GM12872 (cell line): ENCODE measurements around the gene SESTD1.

Experiments used
- TF ChIP-seq, protein P1 (sequence below): IDR thresholded peaks from 3 replicates; pipeline ENCODE4 v1.5.1; 2011; ENCODE audit warnings: low read depth, mild to moderate bottlenecking, low read length, moderate library complexity; ENCODE audit not compliant: insufficient read depth

The SESTD1 gene

DNA sequence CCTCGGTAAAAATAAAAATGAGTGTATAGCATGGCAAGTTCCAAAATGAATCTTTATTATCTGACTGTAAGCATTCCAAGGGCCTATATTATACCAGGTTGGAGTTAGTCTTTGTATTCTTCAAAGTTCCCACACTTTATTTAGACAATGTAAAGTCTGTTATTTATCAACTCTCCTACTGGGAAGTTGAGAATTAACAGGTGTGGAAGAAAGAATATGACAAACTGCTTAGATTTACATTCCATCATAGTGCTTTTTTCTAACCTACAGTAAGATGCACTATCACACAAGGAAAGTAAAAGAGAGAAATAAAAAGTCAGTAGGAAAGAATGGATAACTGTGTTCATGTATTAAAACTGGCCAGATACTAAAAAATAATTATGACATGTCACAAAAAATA, 93.3 kb downstream of the SESTD1 start:
- TF ChIP-seq, protein P1, sequence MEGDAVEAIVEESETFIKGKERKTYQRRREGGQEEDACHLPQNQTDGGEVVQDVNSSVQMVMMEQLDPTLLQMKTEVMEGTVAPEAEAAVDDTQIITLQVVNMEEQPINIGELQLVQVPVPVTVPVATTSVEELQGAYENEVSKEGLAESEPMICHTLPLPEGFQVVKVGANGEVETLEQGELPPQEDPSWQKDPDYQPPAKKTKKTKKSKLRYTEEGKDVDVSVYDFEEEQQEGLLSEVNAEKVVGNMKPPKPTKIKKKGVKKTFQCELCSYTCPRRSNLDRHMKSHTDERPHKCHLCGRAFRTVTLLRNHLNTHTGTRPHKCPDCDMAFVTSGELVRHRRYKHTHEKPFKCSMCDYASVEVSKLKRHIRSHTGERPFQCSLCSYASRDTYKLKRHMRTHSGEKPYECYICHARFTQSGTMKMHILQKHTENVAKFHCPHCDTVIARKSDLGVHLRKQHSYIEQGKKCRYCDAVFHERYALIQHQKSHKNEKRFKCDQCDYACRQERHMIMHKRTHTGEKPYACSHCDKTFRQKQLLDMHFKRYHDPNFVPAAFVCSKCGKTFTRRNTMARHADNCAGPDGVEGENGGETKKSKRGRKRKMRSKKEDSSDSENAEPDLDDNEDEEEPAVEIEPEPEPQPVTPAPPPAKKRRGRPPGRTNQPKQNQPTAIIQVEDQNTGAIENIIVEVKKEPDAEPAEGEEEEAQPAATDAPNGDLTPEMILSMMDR = no peak

GRCh38 chr2:179170901-179171300, 93.7 kb downstream of the SESTD1 start:
- TF ChIP-seq, protein P1 = no peak

- TF ChIP-seq, protein P1 = no peak
Measured at GRCh38 chr2:179165356-179166000, 99.2 kb downstream of the SESTD1 start.

DNA sequence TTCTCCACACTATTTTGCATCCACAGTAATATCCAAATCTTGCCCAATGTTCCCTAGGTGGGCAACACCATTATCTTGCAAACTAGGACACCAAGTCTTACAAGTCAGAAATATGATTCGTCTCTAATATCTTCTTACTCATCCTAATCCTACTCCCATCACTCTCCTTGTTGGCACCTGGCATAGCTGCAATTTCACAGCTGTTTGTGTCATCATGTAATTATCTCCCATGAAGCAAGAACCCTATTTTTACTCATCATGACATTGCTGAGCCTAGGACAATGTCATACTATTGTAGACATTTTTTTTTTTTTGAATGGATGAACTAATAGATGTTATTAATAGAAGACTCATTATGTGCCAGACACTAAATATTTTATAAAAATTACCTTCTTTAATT, 123.4 kb downstream of the SESTD1 start:
- TF ChIP-seq, protein P1 = no peak

- TF ChIP-seq, protein P1 = no peak
Measured at GRCh38 chr2:179140571-179140970, 124.1 kb downstream of the SESTD1 start.

- TF ChIP-seq, protein P1 = no peak
Measured at GRCh38 chr2:179139506-179139905, 125.1 kb downstream of the SESTD1 start.

- TF ChIP-seq, protein P1 = no peak
Measured at GRCh38 chr2:179137200-179137759, 127.4 kb downstream of the SESTD1 start.
